Retina (tissue), 1 donor: Measurements from ENCODE around the gene LRBA.
"Not testable (repeated sequence)": the region's sequence is repeated elsewhere in the genome, so short reads cannot be mapped to it uniquely, and the experiment has no call there.

Source experiments
- DNase-seq: peaks from one replicate; pipeline ENCODE4 v3.0.0-alpha.2; 2016

The LRBA gene

GRCh38 chr4:151013944-151014343 is 1.1 kb downstream of the LRBA start:
- no peak for DNase-seq

GRCh38 chr4:151013491-151013890 is 1.6 kb downstream of the LRBA start:
- DNase-seq = no peak

- no peak for DNase-seq
These were observed 2.3 kb downstream of the LRBA start for GRCh38 chr4:151012820-151013219.

- no peak for DNase-seq
These were observed 2.7 kb downstream of the LRBA start for GRCh38 chr4:151012376-151012775.

GRCh38 chr4:151004222-151004621 is 10.9 kb downstream of the LRBA start:
- DNase-seq = no peak

GRCh38 chr4:151000747-151001429 is 14.2 kb downstream of the LRBA start:
- DNase-seq = no peak

- no peak for DNase-seq
These were observed 16.0 kb downstream of the LRBA start for GRCh38 chr4:150999086-150999485.

GRCh38 chr4:150997141-150997540 is 17.9 kb downstream of the LRBA start:
- DNase-seq = no peak

- no peak for DNase-seq
These were observed 20.4 kb downstream of the LRBA start for GRCh38 chr4:150994721-150995120.

- not testable (repeated sequence) for DNase-seq
These were observed 21.5 kb downstream of the LRBA start for GRCh38 chr4:150993577-150993976.

- no peak for DNase-seq
These were observed 24.1 kb downstream of the LRBA start for GRCh38 chr4:150990993-150991392.

- no peak for DNase-seq
These were observed 24.8 kb downstream of the LRBA start for GRCh38 chr4:150990250-150990649.

GRCh38 chr4:150988238-150988637 is 26.8 kb downstream of the LRBA start:
- no peak for DNase-seq

GRCh38 chr4:150987204-150987603 is 27.9 kb downstream of the LRBA start:
- no peak for DNase-seq

- DNase-seq = no peak
These were observed 29.0 kb downstream of the LRBA start for GRCh38 chr4:150986085-150986484.

- DNase-seq = no peak
These were observed 31.2 kb downstream of the LRBA start for GRCh38 chr4:150983851-150984250.

- DNase-seq = no peak
These were observed 32.4 kb downstream of the LRBA start for GRCh38 chr4:150982557-150983233.

- DNase-seq = no peak
These were observed 36.1 kb downstream of the LRBA start for GRCh38 chr4:150978738-150979575.

- DNase-seq = no peak
These were observed 38.5 kb downstream of the LRBA start for GRCh38 chr4:150976478-150977118.

- no peak for DNase-seq
These were observed 40.3 kb downstream of the LRBA start for GRCh38 chr4:150974750-150975149.

GRCh38 chr4:150974252-150974640 is 40.8 kb downstream of the LRBA start:
- no peak for DNase-seq

GRCh38 chr4:150973626-150974251 is 41.3 kb downstream of the LRBA start:
- DNase-seq = no peak

- DNase-seq = no peak
These were observed 42.5 kb downstream of the LRBA start for GRCh38 chr4:150972592-150972991.
